Trophoblast cell (in vitro differentiated cells and primary cell): Measurements from ENCODE around the gene SLC16A10.

ENCODE experiments used
- DNase-seq, 2 donors: peaks; one replicate each; pipeline ENCODE4 v3.0.0-alpha.2; 2016
- H2AFZ ChIP-seq: 2 replicates; pipeline ENCODE4 v1.6.1; 2013; ENCODE audit warnings: low read length, moderate library complexity, mild to moderate bottlenecking; ENCODE audit not compliant: insufficient read depth, poor library complexity
- H2AK5ac ChIP-seq: 2 replicates; pipeline ENCODE4 v1.6.1; 2013; ENCODE audit warnings: mild to moderate bottlenecking, low read length
- H2BK120ac ChIP-seq: 2 replicates; pipeline ENCODE4 v1.6.1; 2013; ENCODE audit warnings: low read length, mild to moderate bottlenecking, moderate library complexity; ENCODE audit not compliant: insufficient read depth, poor library complexity
- H2BK12ac ChIP-seq: 2 replicates; pipeline ENCODE4 v1.6.1; 2013; ENCODE audit warnings: mild to moderate bottlenecking, low read length, moderate library complexity
- H2BK5ac ChIP-seq: 2 replicates; pipeline ENCODE4 v1.6.1; 2013; ENCODE audit warnings: low read length, low read depth, moderate library complexity, mild to moderate bottlenecking; ENCODE audit not compliant: poor library complexity
- H3K14ac ChIP-seq: 2 replicates; pipeline ENCODE4 v1.6.1; 2013; ENCODE audit warnings: mild to moderate bottlenecking, low read length
- H3K18ac ChIP-seq: 2 replicates; pipeline ENCODE4 v1.6.1; 2013; ENCODE audit warnings: mild to moderate bottlenecking, low read length
- H3K23ac ChIP-seq: 2 replicates; pipeline ENCODE4 v1.6.1; 2013; ENCODE audit warnings: low read length
- H3K27ac ChIP-seq: 2 replicates; pipeline ENCODE4 v1.5.1; 2013; ENCODE audit warnings: low read depth, mild to moderate bottlenecking, inconsistent platforms, low read length, moderate library complexity
- H3K27me3 ChIP-seq: 2 replicates; pipeline ENCODE4 v1.6.1; 2013; ENCODE audit warnings: inconsistent platforms, mild to moderate bottlenecking, low read length, moderate library complexity; ENCODE audit not compliant: insufficient read depth
- H3K36me3 ChIP-seq, 2 experiments: 1 replicate in 1 of 2; 2 replicates in 1 of 2; pipeline ENCODE4 v1.6.1; 2013; ENCODE audit warnings: low read length in 2 of 2, mild to moderate bottlenecking in 2 of 2, moderate library complexity in 1 of 2; ENCODE audit not compliant: insufficient read depth in 2 of 2, control insufficient read depth in 1 of 2
- H3K4ac ChIP-seq: 2 replicates; pipeline ENCODE4 v1.6.1; 2013; ENCODE audit warnings: low read depth, mild to moderate bottlenecking, low read length, moderate library complexity
- H3K4me1 ChIP-seq, 2 experiments: 1 replicate in 1 of 2; 2 replicates in 1 of 2; pipeline ENCODE4 v1.6.1; 2013; ENCODE audit warnings: low read length in 2 of 2, mild to moderate bottlenecking in 2 of 2, moderate library complexity in 1 of 2; ENCODE audit not compliant: insufficient read depth in 2 of 2, control insufficient read depth in 1 of 2
- H3K4me2 ChIP-seq: 2 replicates; pipeline ENCODE4 v1.6.1; 2013; ENCODE audit warnings: inconsistent platforms, mild to moderate bottlenecking, low read length, moderate library complexity
- H3K4me3 ChIP-seq: 2 replicates; pipeline ENCODE4 v1.5.1; 2013; ENCODE audit warnings: mild to moderate bottlenecking, low read depth, low read length, inconsistent platforms
- H3K79me1 ChIP-seq: one replicate; pipeline ENCODE4 v1.6.1; 2013; ENCODE audit warnings: low read length
- H3K79me2 ChIP-seq: 2 replicates; pipeline ENCODE4 v1.6.1; 2013; ENCODE audit warnings: low read length, mild to moderate bottlenecking; ENCODE audit not compliant: control insufficient read depth, insufficient read depth, poor library complexity
- H3K9ac ChIP-seq: 2 replicates; pipeline ENCODE4 v1.6.1; 2013; ENCODE audit warnings: mild to moderate bottlenecking, low read length
- H3K9me3 ChIP-seq: 2 replicates; pipeline ENCODE4 v1.6.1; 2013; ENCODE audit warnings: low read depth, mild to moderate bottlenecking, control low read depth, inconsistent platforms, low read length; ENCODE audit not compliant: insufficient read depth
- H4K12ac ChIP-seq: 2 replicates; pipeline ENCODE4 v1.6.1; 2013; ENCODE audit warnings: low read depth, mild to moderate bottlenecking, low read length, moderate library complexity
- H4K8ac ChIP-seq: 2 replicates; pipeline ENCODE4 v1.6.1; 2013; ENCODE audit warnings: low read depth, mild to moderate bottlenecking, low read length, moderate library complexity
- H4K91ac ChIP-seq: one replicate; pipeline ENCODE4 v1.6.1; 2013; ENCODE audit warnings: low read depth, mild to moderate bottlenecking, low read length, moderate library complexity
- WGBS: extraction: QIAGEN DNeasy Blood & Tissue Kit; methylation state at CpG from one replicate; pipeline ENCODE4 v1.1.7; 2013; ENCODE audit warnings: missing lambda C conversion rate; ENCODE audit not compliant: insufficient read length, insufficient coverage; ENCODE audit errors: extremely low coverage; 5-methylcytosine and 5-hydroxymethylcytosine counted together

The SLC16A10 gene

DNA sequence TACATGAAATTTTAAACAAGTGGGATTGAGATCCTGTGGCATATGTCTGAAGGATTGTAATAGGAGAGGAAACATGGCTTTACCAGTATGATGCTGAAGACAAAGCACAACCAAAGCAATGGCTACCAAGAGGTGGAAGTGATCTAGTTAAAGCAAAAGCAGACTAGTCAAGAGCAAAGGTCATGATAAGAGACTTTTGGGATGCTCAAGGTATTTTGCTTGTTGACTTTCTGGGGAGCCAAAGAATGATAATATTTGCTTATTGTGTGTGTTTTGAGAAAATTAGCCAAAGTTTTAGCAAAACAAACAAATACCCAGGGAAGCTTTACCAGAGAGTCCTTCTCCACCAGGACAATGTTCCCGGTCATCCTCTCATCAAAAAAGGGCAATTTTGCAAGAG is 20.3 kb downstream of the SLC16A10 start:
- Histone ChIP-seq H4K91ac (no peak overlapping the region), H3K4me1 (no peaks in the 10 kb centered on the region), H3K36me3 (no peaks in the 10 kb centered on the region), H3K9ac (no peak overlapping the region), H3K4me3 (no peak overlapping the region), H4K12ac (no peak overlapping the region), H3K27ac (no peak overlapping the region), H3K27me3 (no peaks in the 10 kb centered on the region), H3K4ac (no peak overlapping the region), H3K79me1 (no peaks in the 10 kb centered on the region), H2AK5ac (no peak overlapping the region), H2BK12ac (no peak overlapping the region), H3K4me2 (no peak overlapping the region), H3K18ac (no peak overlapping the region), H2AFZ (no peak overlapping the region), H4K8ac (no peak overlapping the region), H2BK120ac (no peak overlapping the region), H3K23ac (no peak overlapping the region), H3K9me3 (peaks cover 2% of the 10 kb centered on the region), H2BK5ac (no peak overlapping the region), H3K14ac (no peak overlapping the region), H3K79me2 (no peaks in the 10 kb centered on the region)
- DNase-seq = no peak
- no CpG with 5 or more reads among the region's 1 CpG for WGBS

- Histone ChIP-seq H3K4me3 (no peak overlapping the region), H2BK120ac (no peak overlapping the region), H4K91ac (no peak overlapping the region), H3K79me2 (no peaks in the 10 kb centered on the region), H3K18ac (no peak overlapping the region), H3K4ac (no peak overlapping the region), H2BK12ac (no peak overlapping the region), H3K79me1 (no peaks in the 10 kb centered on the region), H2AFZ (no peak overlapping the region), H3K27ac (no peak overlapping the region), H3K9me3 (peaks cover 2% of the 10 kb centered on the region), H3K4me1 (no peaks in the 10 kb centered on the region), H3K9ac (no peak overlapping the region), H2AK5ac (no peak overlapping the region), H3K4me2 (no peak overlapping the region), H3K14ac (no peak overlapping the region), H4K12ac (no peak overlapping the region), H3K27me3 (no peaks in the 10 kb centered on the region), H3K23ac (no peak overlapping the region), H2BK5ac (no peak overlapping the region), H3K36me3 (no peaks in the 10 kb centered on the region), H4K8ac (no peak overlapping the region)
- DNase-seq = no peak
- WGBS = no CpG with 5 or more reads among the region's 3 CpGs
These were observed 22.7 kb downstream of the SLC16A10 start for GRCh38 chr6:111110036-111110435.

GRCh38 chr6:111113336-111114086 is 26.2 kb downstream of the SLC16A10 start:
- Histone ChIP-seq H3K36me3 (no peaks in the 10 kb centered on the region), H3K4ac (no peak overlapping the region), H2BK5ac (no peak overlapping the region), H3K9me3 (no peaks in the 10 kb centered on the region), H3K14ac (no peak overlapping the region), H2AK5ac (no peak overlapping the region), H3K4me2 (no peak overlapping the region), H3K79me1 (no peaks in the 10 kb centered on the region), H2BK12ac (no peak overlapping the region), H3K9ac (no peak overlapping the region), H3K23ac (no peak overlapping the region), H3K79me2 (no peaks in the 10 kb centered on the region), H2BK120ac (no peak overlapping the region), H2AFZ (no peak overlapping the region), H3K4me1 (no peaks in the 10 kb centered on the region), H3K27ac (no peak overlapping the region), H4K12ac (no peak overlapping the region), H3K18ac (no peak overlapping the region), H4K8ac (no peak overlapping the region), H4K91ac (no peak overlapping the region), H3K27me3 (no peaks in the 10 kb centered on the region), H3K4me3 (no peak overlapping the region)
- no CpG with 5 or more reads among the region's 7 CpGs for WGBS
- peak in 1 of 2 donors; percentile 28 for DNase-seq

DNA sequence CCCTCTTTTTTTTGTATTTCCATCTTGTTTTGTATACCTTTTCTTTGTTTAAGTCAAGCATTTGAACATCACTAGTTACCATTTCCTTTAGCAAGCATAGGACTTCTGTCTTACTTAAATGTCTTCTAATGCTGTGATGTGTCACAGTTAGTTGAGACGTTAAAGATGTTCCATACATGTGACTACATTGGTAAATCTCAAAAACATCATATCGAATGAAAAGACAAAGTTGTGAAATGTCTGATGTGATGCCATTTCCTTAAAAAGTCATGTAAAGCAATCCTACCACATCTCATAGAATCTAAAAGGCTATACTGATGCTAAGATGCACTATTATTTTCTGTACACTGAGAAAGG is 26.8 kb downstream of the SLC16A10 start:
- Histone ChIP-seq H3K27me3 (no peaks in the 10 kb centered on the region), H2AK5ac (no peak overlapping the region), H3K9me3 (no peaks in the 10 kb centered on the region), H3K79me2 (no peaks in the 10 kb centered on the region), H2BK120ac (no peak overlapping the region), H3K27ac (no peak overlapping the region), H3K23ac (no peak overlapping the region), H3K9ac (no peak overlapping the region), H3K14ac (no peak overlapping the region), H3K36me3 (no peaks in the 10 kb centered on the region), H2BK12ac (no peak overlapping the region), H4K12ac (no peak overlapping the region), H3K4me3 (no peak overlapping the region), H3K79me1 (no peaks in the 10 kb centered on the region), H4K8ac (no peak overlapping the region), H4K91ac (no peak overlapping the region), H3K18ac (no peak overlapping the region), H2BK5ac (no peak overlapping the region), H2AFZ (no peak overlapping the region), H3K4me2 (no peak overlapping the region), H3K4ac (no peak overlapping the region), H3K4me1 (no peaks in the 10 kb centered on the region)
- DNase-seq = peak in 1 of 2 donors; percentile 40
- no CpG with 5 or more reads among the region's 2 CpGs for WGBS
